K562 (cell line): ENCODE results near the gene TRMT112. TPM values are rescaled to one million over a fixed set of nuclear protein-coding genes. Genes with fewer than 3 reads are reported as not detected.

ENCODE experiments used
- HDAC1 ChIP-seq, 2 experiments: fragments of 450-650 bp; IDR thresholded peaks; 2 replicates each; pipeline ENCODE4 v1.6.1; 2016 to 2017; ENCODE audit warnings: inconsistent platforms in 1 of 2, mild to moderate bottlenecking in 1 of 2, moderate library complexity in 1 of 2
- REST ChIP-seq, 2 experiments: fragments of 450-650 bp; formaldehyde crosslinking in 1 of 2; IDR thresholded peaks; 2 replicates each; pipeline versions ENCODE4 v1.4.0 to v1.6.1; 2014 to 2020; ENCODE audit warnings: mild to moderate bottlenecking in 2 of 2, borderline replicate concordance in 1 of 2, low read depth in 1 of 2
- polyA plus RNA-seq, 8 experiments: library from polyadenylated mRNA; depleted of rRNA in 4 of 8; stranded (reverse) in 5 of 8; unstranded in 3 of 8; fragments of >200 nt; fragmentation: Nextera tagmentation in 2 of 8; fragmentation: Illumina TruSeq in 1 of 8; extraction: Ambion mirVana in 2 of 8; extraction: Trizol in 1 of 8; gene quantifications; 2 replicates each; pipeline versions ENCODE4 v1.2.1 to v1.2.3, GENCODE V29; 2011 to 2014; ENCODE audit warnings: inconsistent platforms in 1 of 8, missing spikeins in 1 of 8
- total RNA-seq, 7 experiments: library from RNA; depleted of rRNA in 6 of 7; stranded (reverse); fragments of >200 nt in 6 of 7; fragmentation: Illumina TruSeq in 2 of 7; extraction: Trizol in 2 of 7; gene quantifications; 2 replicates each; pipeline versions ENCODE4 v1.2.1 to v1.2.3, GENCODE V29; 2011 to 2021; ENCODE audit warnings: low replicate concordance in 1 of 7

The TRMT112 gene
- total and polyA plus RNA-seq, 9 of the 15 experiments (the other 6 are each of a cell fraction or from before 2014, with no cell fraction given) = 162 to 444 (median 300) TPM

GRCh38 chr11:64269540-64270220 lies 47.7 kb downstream of the TRMT112 start (continued):
- TF ChIP-seq REST (IDR thresholded peaks at IDR 0.05; ENCODE audit: borderline replicate concordance) = no peak
- no peak for TF ChIP-seq REST (CRISPR knock-in tag; IDR thresholded peaks at IDR 0.05; ENCODE audit: low read depth)
- TF ChIP-seq HDAC1 (IDR thresholded peaks at IDR 0.05) = no peak
